ENCODE results near the gene NWD2.

DNA sequence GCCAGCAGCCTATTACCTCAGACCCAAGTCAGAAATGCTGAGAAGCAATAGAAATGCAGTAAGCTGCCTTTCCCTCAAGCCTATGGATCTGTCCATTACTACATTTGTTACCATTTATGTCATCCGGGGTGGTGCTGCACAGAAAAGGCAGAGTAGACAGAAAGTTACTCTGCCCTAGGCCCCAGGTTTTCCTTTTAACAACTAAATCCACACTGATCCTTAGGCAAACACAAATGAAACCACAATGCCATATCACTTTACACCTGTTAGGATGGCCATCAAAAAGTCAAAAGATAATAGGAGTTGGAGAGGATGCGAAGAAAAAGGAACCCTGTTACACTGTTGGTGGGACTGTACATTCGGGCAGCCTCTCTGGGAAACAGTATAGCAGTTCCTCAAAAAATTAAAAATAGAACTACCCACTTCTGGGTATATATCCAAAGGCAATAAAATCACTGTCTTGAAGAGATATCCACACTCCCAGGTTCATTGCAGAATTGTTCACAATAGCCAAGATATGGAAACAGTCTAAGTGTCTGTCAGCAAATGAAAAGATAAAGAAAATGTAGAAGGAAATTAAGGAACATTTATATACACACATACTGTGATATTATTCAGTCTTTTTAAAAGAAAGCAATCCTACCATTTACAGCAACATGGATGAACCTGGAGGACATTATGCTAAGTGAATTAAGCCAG lies 186.3 kb downstream of the NWD2 start:
- TF ChIP-seq, protein P1, sequence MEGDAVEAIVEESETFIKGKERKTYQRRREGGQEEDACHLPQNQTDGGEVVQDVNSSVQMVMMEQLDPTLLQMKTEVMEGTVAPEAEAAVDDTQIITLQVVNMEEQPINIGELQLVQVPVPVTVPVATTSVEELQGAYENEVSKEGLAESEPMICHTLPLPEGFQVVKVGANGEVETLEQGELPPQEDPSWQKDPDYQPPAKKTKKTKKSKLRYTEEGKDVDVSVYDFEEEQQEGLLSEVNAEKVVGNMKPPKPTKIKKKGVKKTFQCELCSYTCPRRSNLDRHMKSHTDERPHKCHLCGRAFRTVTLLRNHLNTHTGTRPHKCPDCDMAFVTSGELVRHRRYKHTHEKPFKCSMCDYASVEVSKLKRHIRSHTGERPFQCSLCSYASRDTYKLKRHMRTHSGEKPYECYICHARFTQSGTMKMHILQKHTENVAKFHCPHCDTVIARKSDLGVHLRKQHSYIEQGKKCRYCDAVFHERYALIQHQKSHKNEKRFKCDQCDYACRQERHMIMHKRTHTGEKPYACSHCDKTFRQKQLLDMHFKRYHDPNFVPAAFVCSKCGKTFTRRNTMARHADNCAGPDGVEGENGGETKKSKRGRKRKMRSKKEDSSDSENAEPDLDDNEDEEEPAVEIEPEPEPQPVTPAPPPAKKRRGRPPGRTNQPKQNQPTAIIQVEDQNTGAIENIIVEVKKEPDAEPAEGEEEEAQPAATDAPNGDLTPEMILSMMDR (IDR thresholded peaks at IDR 0.05) = no peak
- no peak for TF ChIP-seq POLR2A (IDR thresholded peaks at IDR 0.05)
